Chondrocyte (in vitro differentiated cells): Measurements from ENCODE around the gene TMEM212. TPM values are rescaled to one million over a fixed set of nuclear protein-coding genes. Genes with fewer than 3 reads are reported as not detected.

Experiments used
- DNase-seq: peaks from one replicate; pipeline ENCODE4 v3.0.0; 2021; ENCODE audit warnings: mixed read lengths, low spot score
- H3K27ac Mint-ChIP-seq: one replicate; pipeline ENCODE4 v1.8.0; 2021; ENCODE audit warnings: mild to moderate bottlenecking, moderate library complexity, mixed read lengths; ENCODE audit not compliant: unreplicated experiment
- H3K27me3 Mint-ChIP-seq: 2 replicates; pipeline ENCODE4 v1.8.0; 2021; ENCODE audit warnings: low read depth, mixed read lengths
- H3K36me3 Mint-ChIP-seq: 2 replicates; pipeline ENCODE4 v1.8.0; 2021; ENCODE audit warnings: low read depth, mixed read lengths
- H3K4me1 Mint-ChIP-seq: 2 replicates; pipeline ENCODE4 v1.8.0; 2021; ENCODE audit warnings: low read depth, mild to moderate bottlenecking, mixed read lengths
- H3K4me3 Mint-ChIP-seq: one replicate; pipeline ENCODE4 v1.8.0; 2021; ENCODE audit warnings: mild to moderate bottlenecking, moderate library complexity, mixed read lengths; ENCODE audit not compliant: unreplicated experiment
- H3K9me3 Mint-ChIP-seq: 2 replicates; pipeline ENCODE4 v1.8.0; 2021; ENCODE audit warnings: low read depth, mixed read lengths
- total RNA-seq: library from RNA; stranded (reverse); gene quantifications from 3 replicates; pipeline ENCODE4 v1.2.1, GENCODE V29; 2021
- TF ChIP-seq, protein P1 (sequence below): fragments of 200-600 bp; sonication (generic); IDR thresholded peaks from 2 replicates; pipeline ENCODE4 v1.5.0; 2021; ENCODE audit warnings: antibody characterized with exemption, mild to moderate bottlenecking, moderate library complexity

Gene TMEM212
- total RNA-seq, 1 donor from 2014 or later, result not detected

- H3K4me1 Mint-ChIP-seq, result peaks cover 59% of the 10 kb centered on the region
- TF ChIP-seq, protein P1, sequence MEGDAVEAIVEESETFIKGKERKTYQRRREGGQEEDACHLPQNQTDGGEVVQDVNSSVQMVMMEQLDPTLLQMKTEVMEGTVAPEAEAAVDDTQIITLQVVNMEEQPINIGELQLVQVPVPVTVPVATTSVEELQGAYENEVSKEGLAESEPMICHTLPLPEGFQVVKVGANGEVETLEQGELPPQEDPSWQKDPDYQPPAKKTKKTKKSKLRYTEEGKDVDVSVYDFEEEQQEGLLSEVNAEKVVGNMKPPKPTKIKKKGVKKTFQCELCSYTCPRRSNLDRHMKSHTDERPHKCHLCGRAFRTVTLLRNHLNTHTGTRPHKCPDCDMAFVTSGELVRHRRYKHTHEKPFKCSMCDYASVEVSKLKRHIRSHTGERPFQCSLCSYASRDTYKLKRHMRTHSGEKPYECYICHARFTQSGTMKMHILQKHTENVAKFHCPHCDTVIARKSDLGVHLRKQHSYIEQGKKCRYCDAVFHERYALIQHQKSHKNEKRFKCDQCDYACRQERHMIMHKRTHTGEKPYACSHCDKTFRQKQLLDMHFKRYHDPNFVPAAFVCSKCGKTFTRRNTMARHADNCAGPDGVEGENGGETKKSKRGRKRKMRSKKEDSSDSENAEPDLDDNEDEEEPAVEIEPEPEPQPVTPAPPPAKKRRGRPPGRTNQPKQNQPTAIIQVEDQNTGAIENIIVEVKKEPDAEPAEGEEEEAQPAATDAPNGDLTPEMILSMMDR, result no peak
- no peaks in the 10 kb centered on the region for H3K9me3 Mint-ChIP-seq
- H3K27ac Mint-ChIP-seq, result peak overlapping the region; percentile 87
- H3K4me3 Mint-ChIP-seq, result no peak overlapping the region
- H3K36me3 Mint-ChIP-seq, result no peaks in the 10 kb centered on the region
- no peak for DNase-seq
- no peaks in the 10 kb centered on the region for H3K27me3 Mint-ChIP-seq
Observed at GRCh38 chr3:171801738-171802589, 41.2 kb upstream of the TMEM212 start.

DNA sequence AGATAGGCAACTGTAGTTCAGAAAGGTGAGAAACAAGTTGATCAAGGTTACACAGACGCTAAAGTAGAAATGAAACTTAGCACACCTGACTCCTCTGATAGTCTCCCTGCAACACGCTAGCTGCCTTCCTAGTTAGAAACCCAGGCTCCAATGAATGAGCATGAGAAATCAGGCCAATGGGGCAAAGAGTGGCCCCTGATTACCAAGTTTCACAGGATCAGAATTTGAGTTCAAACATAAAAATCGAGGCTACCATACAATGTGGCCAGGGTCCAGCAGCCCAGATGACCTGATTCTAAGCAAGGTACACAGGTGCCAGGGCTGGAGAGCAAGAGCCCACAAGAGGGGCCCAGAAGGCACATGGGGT is 40.6 kb upstream of the TMEM212 start:
- no peak for DNase-seq
- H3K4me1 Mint-ChIP-seq, result peaks cover 66% of the 10 kb centered on the region
- no peak overlapping the region for H3K4me3 Mint-ChIP-seq
- no peaks in the 10 kb centered on the region for H3K36me3 Mint-ChIP-seq
- peak overlapping the region; percentile 13 for H3K27ac Mint-ChIP-seq
- TF ChIP-seq, protein P1, result no peak
- H3K27me3 Mint-ChIP-seq, result no peaks in the 10 kb centered on the region
- no peaks in the 10 kb centered on the region for H3K9me3 Mint-ChIP-seq

- no peaks in the 10 kb centered on the region for H3K36me3 Mint-ChIP-seq
- H3K9me3 Mint-ChIP-seq, result no peaks in the 10 kb centered on the region
- no peaks in the 10 kb centered on the region for H3K27me3 Mint-ChIP-seq
- H3K4me3 Mint-ChIP-seq, result no peak overlapping the region
- TF ChIP-seq, protein P1, result no peak
- DNase-seq, result no peak
- no peak overlapping the region for H3K27ac Mint-ChIP-seq
- H3K4me1 Mint-ChIP-seq, result peaks cover 64% of the 10 kb centered on the region
Observed at GRCh38 chr3:171803044-171803443, 40.1 kb upstream of the TMEM212 start.

- Mint-ChIP-seq H3K27ac (peak overlapping the region; percentile 93), H3K4me1 (peaks cover 67% of the 10 kb centered on the region), H3K9me3 (no peaks in the 10 kb centered on the region), H3K4me3 (peak overlapping the region; percentile 36), H3K27me3 (no peaks in the 10 kb centered on the region), H3K36me3 (no peaks in the 10 kb centered on the region)
- no peak for DNase-seq
- TF ChIP-seq, protein P1, result no peak
Observed at GRCh38 chr3:171804618-171805389, 38.3 kb upstream of the TMEM212 start.

DNA sequence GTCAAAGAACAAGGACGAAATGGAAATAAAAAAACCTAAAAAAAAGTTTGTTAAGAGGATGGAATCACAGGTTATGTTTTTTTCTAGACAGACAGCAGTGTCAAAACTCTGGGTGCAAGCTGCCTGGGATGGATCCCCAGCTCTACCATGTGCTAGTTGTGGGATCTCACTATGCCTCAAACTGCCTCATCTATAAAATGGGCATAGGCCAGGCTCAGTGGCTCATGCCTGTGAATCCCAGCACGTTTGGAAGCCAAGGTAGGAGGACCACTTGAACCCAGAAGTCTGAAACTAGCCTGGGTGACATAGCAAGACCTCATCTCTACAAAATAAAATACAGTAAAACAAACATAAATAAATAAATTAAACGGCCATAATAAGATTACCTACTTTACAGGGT is 37.5 kb upstream of the TMEM212 start:
- no peaks in the 10 kb centered on the region for H3K27me3 Mint-ChIP-seq
- H3K4me3 Mint-ChIP-seq, result no peak overlapping the region
- H3K4me1 Mint-ChIP-seq, result peaks cover 68% of the 10 kb centered on the region
- TF ChIP-seq, protein P1, result no peak
- peak overlapping the region; percentile 93 for H3K27ac Mint-ChIP-seq
- no peak for DNase-seq
- no peaks in the 10 kb centered on the region for H3K9me3 Mint-ChIP-seq
- H3K36me3 Mint-ChIP-seq, result no peaks in the 10 kb centered on the region
